ENCODE results near the gene ELF2. TPM values are rescaled to one million over a fixed set of nuclear protein-coding genes. Genes with fewer than 3 reads are reported as not detected.

Gene ELF2
- total RNA-seq, 4 donors from 2014 or later: 51.3 to 64.9 (median 64.2) TPM

- no peak for TF ChIP-seq CTCF (IDR thresholded peaks at IDR 0.05; ENCODE audit: low read depth)
Observed at GRCh38 chr4:139210486-139210885, 33.5 kb upstream of the ELF2 start.

- TF ChIP-seq CTCF (IDR thresholded peaks at IDR 0.05; ENCODE audit: low read depth): no peak
Observed at GRCh38 chr4:139209470-139210063, 32.5 kb upstream of the ELF2 start.

- no peak for TF ChIP-seq CTCF (IDR thresholded peaks at IDR 0.05; ENCODE audit: low read depth)
Observed at GRCh38 chr4:139208404-139208945, 31.5 kb upstream of the ELF2 start.

- no peak for TF ChIP-seq CTCF (IDR thresholded peaks at IDR 0.05; ENCODE audit: low read depth)
Observed at GRCh38 chr4:139207873-139208403, 30.9 kb upstream of the ELF2 start.

GRCh38 chr4:139207247-139207646, 30.2 kb upstream of the ELF2 start:
- TF ChIP-seq CTCF (IDR thresholded peaks at IDR 0.05; ENCODE audit: low read depth): no peak

- TF ChIP-seq CTCF (IDR thresholded peaks at IDR 0.05; ENCODE audit: low read depth): no peak
Observed at GRCh38 chr4:139202991-139203390, 26.0 kb upstream of the ELF2 start.

GRCh38 chr4:139200506-139200905, 23.5 kb upstream of the ELF2 start:
- TF ChIP-seq CTCF (IDR thresholded peaks at IDR 0.05; ENCODE audit: low read depth): no peak
